GM21360 (cell line): Measurements from ENCODE around the gene HIRA.
A peak's percentile ranks its signal among the peaks of the same experiment; 100 is the strongest.

Experiments used
- ATAC-seq: cut with Tn5 transposase; IDR thresholded peaks from one replicate; pipeline ENCODE4 v1.9.1; 2021; ENCODE audit warnings: mild to moderate bottlenecking, moderate library complexity; ENCODE audit not compliant: unreplicated experiment

The HIRA gene, protein sequence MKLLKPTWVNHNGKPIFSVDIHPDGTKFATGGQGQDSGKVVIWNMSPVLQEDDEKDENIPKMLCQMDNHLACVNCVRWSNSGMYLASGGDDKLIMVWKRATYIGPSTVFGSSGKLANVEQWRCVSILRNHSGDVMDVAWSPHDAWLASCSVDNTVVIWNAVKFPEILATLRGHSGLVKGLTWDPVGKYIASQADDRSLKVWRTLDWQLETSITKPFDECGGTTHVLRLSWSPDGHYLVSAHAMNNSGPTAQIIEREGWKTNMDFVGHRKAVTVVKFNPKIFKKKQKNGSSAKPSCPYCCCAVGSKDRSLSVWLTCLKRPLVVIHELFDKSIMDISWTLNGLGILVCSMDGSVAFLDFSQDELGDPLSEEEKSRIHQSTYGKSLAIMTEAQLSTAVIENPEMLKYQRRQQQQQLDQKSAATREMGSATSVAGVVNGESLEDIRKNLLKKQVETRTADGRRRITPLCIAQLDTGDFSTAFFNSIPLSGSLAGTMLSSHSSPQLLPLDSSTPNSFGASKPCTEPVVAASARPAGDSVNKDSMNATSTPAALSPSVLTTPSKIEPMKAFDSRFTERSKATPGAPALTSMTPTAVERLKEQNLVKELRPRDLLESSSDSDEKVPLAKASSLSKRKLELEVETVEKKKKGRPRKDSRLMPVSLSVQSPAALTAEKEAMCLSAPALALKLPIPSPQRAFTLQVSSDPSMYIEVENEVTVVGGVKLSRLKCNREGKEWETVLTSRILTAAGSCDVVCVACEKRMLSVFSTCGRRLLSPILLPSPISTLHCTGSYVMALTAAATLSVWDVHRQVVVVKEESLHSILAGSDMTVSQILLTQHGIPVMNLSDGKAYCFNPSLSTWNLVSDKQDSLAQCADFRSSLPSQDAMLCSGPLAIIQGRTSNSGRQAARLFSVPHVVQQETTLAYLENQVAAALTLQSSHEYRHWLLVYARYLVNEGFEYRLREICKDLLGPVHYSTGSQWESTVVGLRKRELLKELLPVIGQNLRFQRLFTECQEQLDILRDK

DNA sequence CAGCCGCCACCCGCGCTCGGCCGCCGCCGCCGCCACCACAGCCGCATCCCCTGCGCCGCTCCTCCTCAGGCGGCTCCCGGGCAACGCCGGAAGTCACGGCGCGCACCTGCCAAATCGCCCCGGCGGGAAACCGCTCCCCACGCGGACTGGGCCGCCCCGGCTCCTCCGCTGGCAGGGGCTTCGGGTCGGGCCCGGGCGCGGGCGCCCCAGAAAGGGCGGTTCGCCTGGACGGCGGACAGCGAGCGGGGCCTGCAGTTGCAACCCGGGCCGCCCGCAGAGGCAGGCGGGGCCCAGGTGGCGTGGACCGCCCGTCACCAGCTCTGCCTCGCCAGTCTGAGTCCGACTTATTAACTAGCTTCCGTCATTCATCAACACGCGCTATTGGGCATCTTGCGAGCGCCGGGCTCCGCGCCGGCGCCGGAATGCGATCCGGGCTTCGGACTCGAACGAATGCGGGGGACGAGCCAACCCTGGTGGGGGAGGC lies at the start of gene HIRA:
TSS of gene HIRA (minus strand) at position 85 of the 484 bp plus-strand sequence. CDS start 257 bp downstream, outside the sequence.
- peak; percentile 47 for ATAC-seq

DNA sequence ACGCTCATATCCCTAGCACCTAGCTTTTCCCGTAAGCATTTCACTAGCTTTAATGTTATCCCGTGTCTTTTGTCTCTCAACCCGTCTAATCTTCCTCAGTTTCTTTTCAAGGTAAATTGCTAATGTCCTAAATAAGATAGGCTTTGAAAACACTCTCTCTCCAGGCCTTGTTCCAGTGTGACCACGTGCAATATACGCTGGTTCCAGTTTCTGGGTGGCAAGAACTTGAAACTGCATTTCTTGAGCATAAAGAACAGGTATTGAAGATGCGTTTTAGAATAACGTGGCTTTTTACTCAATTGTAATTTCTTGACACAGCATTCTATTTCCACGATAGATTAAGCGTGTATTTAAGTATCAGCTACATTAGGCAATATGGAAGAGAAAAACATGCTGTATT lies 49.3 kb upstream of the HIRA start:
- ATAC-seq, result no peak

DNA sequence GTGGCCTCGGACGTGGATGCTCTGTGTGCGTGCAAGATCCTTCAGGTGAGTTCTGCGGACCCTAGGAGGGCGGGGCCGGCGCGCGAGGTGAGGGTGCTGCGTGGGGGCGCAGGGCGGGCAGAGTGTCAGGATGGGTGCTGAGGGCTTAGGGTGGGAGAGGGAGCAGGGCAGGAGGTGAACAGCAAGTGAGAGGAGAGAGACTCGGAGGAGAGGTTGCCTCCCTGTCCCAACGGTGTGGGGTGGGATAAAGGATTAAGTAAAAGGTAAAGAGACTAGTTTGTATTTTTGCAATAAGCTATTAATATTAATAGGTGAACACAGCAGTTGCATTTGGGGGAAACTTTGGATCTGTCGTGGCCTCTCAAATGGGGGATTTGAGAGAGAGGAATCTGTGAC lies 48.6 kb upstream of the HIRA start:
- no peak for ATAC-seq

DNA sequence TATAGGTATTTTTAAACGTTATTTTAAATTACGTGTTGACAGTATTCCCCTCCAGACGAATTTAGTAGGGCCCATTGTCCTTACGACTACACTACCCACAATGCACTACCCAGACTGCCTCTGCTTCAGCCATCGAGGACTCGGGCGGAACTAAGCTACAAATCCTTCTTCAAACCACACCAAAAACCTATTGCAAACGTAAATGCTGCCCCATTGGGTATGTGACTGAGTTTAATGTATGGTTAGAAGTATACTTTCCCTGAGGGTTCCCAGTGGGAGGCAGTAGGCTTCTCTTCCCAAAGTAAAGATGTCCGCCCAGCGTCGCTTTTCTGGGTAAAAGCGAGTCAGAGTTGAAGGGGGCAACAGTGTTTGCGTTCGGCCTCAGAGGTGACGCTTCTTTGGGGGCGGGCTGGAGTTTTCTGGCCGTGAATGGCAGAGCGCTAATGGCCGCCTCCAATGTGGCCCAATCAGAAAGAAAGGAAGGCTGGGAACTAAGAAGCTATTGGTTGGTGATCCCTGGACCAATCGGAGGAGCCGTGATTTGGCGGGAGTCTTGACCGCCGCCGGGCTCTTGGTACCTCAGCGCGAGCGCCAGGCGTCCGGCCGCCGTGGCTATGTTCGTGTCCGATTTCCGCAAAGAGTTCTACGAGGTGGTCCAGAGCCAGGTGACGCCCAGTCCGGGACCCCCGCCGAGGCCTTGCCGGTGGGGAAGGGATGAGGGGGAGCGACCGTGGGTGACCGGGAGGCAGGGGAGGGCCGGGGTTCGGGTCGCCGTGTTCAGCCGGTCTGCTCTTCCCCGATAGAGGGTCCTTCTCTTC lies 48.0 kb upstream of the HIRA start, which contains the start of gene CDC45:
TSS of gene CDC45 (plus strand) at position 566 of the 818 bp plus-strand sequence. CDS start at position 615, 49 bp downstream.
- ATAC-seq, result peak; percentile 78

DNA sequence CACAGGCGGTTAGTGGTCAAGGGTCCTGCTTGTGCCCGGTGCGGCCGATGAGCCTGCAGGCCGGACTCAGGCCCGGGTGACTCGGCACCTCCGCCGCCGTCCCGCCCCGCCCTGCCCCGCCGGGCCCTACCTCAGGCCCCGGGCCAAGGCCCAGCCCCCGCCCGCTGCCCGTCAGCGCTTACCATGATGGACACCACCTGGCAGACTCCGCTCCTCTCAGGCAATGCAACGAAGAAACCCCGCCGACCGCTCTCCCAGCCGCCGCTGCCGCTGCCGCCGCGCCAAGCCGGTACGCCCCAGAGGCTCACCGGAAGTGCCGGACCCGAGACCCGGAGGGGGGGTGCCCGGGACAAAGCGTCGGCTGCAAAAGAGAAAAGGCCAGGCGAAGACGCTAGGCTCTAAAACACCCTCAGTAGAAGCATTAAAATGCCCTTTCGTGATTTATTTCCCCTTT lies 47.4 kb upstream of the HIRA start, which contains the start of gene UFD1:
TSS of gene UFD1 (minus strand) at position 293 of the 454 bp plus-strand sequence. CDS start at position 185, 108 bp downstream.
- ATAC-seq, result peak; percentile 33

DNA sequence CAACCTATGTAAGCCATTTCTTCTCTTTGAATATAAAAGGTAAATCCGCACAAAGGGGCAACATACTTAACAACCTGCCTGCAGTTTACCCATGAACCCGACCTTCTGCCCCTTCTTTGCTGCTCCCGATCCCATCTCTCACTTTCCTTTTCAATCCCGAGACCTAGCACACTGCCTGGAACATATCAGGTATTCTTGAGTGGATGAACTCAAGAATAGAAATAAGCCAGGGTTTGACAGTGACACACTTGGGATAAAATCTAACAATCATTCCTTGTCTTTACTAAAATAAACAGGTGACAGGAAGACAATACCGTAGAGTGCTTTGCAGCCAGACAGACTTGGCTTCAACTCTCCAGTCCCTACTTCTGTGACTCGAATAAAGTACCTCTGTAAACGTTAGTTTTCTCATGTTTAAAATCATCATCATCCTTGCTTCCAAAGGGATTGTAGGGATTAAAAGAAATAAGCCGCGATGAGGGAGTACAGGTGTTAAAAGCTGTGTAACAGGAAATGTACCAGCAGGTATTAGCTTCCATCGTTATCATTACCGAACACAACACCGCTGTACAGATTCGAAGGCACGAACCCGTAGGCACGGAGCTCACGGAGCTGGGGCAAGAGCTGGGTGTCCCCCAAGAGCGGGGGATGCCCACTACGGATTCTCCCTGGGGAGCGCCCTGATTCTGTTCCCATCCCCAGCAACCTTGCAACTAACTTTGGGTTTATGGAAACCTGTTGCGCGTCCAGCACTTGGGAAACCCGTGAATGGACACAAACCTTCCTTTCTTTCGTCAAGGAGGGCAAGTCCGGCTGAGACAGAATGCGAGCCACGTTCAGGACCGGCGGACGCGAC lies 46.7 kb upstream of the HIRA start:
- ATAC-seq, result no peak

DNA sequence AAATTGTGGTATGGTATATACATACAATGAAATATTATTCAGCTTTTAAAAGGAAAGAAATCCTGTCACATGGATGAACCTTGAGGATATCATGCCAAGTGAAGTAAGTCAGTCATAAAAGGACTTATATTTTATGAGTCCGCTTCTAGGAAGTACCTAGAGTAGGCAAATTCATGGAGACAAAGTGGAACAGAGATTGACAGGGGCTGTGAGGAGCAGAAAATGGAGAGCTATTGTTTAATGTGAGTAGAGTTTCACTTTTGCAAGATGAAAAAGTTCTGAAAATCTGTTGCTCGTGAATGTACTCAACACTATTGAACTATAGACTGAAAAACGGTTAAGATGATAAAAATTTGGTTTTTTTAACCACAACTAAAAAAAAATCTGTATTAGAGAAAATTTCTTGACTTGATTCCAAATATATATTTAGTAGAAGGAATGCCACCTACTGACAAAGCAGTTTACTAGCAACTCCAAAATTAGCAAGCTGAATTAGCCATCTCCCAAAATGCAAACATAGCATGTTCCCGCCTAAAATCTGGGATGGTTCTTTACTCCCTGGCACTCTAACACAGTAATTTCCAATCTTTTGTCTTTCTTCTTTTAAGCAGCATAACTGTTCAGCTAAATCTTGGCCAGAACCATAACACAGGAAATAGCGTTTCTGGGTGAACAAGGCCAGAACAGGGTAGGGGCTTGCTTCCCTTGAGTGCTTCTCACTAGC lies 46.0 kb upstream of the HIRA start:
- ATAC-seq, result no peak

DNA sequence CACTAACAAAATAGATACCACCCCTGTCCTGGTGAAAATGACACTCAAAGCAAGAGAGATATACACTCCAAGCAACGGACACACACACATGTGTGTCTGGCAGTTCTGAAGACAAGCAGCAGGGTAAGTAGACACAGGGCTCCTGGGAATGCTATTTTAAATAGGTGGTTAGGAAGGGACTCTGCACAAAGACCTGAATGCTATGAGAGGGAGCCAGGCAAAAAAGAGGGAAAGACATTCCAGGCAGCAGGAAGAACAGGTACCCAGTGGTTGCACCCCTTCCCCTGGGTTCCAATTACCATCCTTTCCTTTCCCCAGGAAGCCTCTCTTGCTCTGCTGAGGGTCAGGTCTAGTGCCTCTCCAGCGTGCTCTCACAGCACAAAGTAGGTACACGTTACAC lies 44.5 kb upstream of the HIRA start:
- ATAC-seq, result no peak

DNA sequence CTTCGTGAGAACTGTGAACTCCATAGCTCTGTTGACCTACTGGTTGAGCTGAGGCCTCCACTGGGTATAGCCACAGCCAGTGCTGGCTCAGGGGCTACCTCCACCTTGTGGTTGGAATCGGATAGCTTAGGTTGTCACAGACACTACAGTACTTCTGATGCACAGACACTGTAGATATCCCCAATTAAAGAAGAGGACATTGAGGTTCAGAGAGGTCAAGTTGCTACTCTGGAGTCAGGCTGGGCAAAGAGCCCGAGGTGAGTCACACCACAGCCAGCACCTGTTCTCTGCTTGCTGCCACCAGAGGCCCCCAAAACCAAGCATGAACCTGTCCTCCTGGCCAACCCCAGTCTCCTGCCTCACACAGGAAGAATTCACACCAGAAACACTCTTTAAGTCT lies 42.0 kb upstream of the HIRA start:
- ATAC-seq, result no peak

DNA sequence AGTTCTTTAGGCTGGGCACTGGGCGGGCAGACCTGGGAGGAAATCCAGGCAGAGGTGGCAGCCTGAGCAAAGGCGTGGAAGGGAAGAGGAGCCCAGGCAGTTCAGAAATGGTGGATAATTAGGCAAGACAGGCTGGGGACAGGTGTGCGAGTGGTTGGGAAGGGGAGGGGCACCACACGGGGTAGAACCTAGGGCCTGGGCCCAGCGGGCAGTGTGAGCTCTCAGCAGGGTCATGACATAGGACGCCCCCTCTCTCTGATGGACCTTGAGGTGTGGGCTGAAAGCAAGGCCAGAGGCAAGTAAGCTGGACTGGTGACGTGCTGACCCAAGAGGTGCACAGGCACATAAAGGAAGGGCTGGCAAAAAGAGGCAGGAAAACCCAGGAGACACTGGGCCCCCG lies 40.7 kb upstream of the HIRA start:
- no peak for ATAC-seq

DNA sequence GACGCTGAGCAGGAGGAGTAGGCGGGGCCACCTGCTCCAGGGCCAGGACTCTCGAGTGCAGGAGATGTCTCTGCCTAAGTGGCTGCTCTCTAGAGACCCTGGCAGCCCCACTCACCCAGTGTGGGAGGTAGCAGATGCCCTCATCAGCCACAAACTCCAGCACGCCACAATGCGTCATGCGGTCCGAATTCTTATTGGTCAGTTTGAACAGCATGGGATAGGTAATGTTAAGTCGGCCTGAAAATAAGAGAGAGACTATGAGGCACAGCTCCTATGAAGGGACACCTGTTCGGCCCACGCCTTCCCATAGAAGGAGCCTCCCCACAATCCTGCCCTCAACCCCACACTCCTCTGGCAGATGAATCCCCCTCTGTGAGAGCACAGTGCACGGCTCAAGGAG lies 40.0 kb upstream of the HIRA start:
- no peak for ATAC-seq

DNA sequence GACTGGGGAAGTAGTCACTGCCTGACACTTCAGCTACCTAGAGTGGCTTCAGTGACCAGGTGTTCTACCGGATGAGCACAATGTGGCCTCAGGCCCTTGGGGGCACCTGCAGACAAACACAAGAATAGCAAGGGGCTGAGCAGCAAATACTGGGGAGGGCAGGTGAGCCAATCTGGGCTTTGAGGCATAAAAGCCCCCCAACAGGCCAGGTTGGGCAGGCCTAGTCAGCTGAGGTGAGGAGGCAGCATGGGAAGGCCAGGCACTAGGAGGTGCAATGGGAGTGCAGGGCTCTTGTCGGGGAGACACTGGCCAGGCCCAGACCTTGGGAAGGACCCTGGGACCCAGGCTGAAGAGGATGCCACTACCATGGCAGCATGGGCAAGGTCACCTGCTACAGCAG lies 38.5 kb upstream of the HIRA start:
- no peak for ATAC-seq

DNA sequence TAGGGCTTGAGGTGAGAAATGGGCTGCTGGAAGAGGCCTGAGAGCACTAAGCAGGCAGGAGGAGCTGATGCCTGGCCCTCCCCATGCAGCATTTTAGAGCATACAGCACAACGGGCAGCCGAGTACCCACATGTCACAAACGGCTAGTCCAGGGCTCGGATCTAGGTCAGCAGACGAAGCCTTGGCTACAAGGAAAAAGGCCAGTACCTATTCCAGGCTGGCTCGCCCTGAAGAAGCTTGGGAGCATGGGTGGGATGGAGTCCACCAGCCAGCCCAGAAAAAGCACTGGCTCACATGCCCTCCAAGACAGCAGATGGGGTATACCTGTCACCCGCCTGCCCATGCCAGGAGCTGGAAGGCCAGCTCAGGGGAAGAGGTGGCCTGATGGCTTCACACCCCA lies 37.9 kb upstream of the HIRA start:
- no peak for ATAC-seq

DNA sequence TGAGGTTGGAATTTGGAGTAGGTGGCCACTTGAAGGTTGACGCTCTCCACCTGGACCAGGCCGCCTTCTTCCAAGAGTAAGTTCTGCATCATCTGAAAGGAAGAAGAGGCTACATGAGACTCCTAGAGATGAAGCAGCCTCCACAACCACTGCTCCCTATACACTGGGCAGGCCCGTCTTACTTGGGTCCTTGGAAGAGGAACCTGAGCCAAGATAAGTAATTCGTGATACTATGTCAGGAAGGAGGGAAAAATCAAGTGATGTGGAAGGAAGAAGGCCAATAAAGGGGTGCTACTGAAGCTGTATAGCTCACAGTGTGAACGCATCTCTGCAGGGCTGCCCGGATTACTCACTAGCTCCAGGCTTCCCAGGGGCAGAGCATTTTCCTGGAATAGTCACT lies 36.4 kb upstream of the HIRA start:
- no peak for ATAC-seq

DNA sequence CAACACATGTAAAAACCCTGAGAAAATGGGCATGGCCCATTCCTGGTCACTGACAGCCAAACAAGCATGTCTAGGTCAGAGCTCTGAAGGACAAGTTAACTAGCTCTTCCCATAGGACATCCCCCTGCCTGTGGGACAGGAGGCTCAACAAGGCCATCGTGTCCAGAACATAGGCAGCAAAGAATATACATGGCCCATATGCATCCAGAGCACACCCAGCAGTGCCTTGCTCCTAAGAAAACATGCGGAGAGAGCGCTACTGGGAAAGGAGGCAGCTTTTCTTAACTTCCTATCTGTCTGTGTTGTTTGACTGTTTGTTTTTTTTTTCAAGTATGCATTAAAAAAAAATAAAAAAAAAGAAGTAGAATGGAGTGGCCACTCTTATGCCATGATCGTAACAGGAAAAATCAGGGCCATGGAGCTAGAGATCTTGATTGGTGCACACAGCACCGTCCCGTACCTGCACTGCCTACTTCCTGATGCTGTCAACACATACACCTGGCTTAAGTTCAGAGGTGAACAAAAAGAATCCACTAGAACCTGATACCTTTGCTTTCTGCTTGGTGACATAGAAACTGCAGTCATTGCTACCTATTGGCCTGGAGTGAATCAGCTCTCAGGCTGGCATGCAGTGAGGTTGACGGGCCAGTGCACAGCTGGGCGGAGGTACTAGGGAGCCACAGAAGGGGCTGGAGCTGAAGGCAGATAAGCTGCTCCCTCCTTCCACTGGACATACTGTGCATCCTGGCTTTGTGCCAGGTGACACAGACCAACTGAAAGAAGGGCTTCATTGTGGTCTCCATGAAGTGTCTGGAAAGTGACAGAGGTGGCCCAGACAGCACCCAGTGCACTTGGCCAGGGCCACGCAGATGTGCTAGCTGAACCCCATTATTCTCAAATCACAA lies 35.6 kb upstream of the HIRA start:
- no peak for ATAC-seq

DNA sequence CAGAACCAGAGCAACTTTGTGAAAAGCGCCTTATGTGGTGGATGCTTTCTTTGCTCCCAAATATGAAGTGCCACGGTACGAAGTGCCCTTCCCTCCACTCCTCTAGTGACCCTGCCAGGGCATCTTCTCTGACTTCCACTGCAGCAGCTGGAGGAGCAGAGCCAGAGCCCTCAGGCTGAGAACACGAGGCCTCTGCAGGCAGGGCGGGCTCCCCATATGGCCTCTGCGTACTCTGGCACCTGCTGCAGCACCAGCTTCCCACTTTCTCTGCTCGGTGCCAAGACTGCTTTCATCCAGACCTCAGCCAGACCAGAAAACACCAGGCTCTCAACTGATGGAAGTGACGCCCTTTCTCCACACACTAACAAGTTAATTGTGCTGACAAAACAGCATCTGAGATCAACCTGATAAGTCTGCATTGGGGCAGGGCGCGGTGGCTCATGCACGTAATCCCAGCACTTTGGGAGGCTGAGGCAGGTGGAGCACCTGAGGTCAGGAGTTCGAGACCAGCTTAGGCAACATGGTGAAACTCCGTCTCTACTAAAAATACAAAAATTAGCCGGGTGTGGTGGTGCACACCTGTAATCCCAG lies 34.7 kb upstream of the HIRA start:
- no peak for ATAC-seq

DNA sequence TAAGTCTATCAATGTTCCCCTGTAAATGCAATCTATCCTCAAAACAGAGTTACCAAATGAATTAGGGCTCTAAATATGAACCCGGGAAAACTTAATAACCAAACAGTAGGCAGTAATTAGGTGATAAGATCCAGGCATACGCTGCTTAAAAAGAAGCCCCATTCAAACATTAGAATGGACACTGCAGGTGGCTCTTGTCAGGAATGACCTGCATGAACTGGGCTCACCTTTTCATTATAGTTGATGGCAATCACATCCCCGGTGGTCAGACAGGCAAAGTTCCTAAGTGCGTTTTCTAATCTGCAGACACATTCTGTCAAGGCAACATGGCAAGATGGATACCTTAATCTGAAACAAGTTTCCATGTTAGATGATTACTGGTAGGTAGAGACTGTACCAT lies 33.4 kb upstream of the HIRA start:
- ATAC-seq, result no peak
